ENCODE data around the gene FOXL3. TPM values are rescaled to one million over a fixed set of nuclear protein-coding genes. Genes with fewer than 3 reads are reported as not detected.

The FOXL3 gene
- polyA plus RNA-seq, 2 of the 4 experiments (the other 2 are of a cell fraction), result not detected

- Histone ChIP-seq H3K27ac (no peak overlapping the region), H3K9me3 (no peaks in the 10 kb centered on the region), H3K4me2 (no peak overlapping the region), H3K4me1 (peaks cover 4% of the 10 kb centered on the region; the same call in 1 of the 3 replicates), H3K4me3 (no peak overlapping the region)
- POLR2A ChIA-PET, result no interaction called here
- DNase-seq (ENCODE audit: low read depth in 1 of 2, low spot score in 1 of 2) (no peak), FAIRE-seq (no peak), ATAC-seq (no peak)
- CTCF ChIA-PET, result interaction anchor here (0.6 to 1.3 kb wide), 3 partner anchors 356 to 515 kb away, joined by 3 read pairs; no protein-coding TSS in a partner anchor
- TF ChIP-seq JUNB (IDR thresholded peaks at IDR 0.05) (no peak), RCOR1 (IDR thresholded peaks at IDR 0.05; ENCODE audit: low read depth, low read length) (no peak)
- WGBS (ENCODE audit: missing lambda C conversion rate), result 56% methylated on average over 8 of the region's 8 CpGs
Observed at GRCh38 chr7:324011-324410, 34.0 kb downstream of the FOXL3 start.

GRCh38 chr7:325051-325798, 35.3 kb downstream of the FOXL3 start:
- 79% methylated on average over 20 of the region's 20 CpGs for WGBS (ENCODE audit: missing lambda C conversion rate)
- Histone ChIP-seq H3K27ac (no peak overlapping the region), H3K4me1 (peaks cover 4% of the 10 kb centered on the region; the same call in 1 of the 3 replicates), H3K4me2 (no peak overlapping the region), H3K9me3 (no peaks in the 10 kb centered on the region), H3K4me3 (no peak overlapping the region)
- TF ChIP-seq MAFK (IDR thresholded peaks at IDR 0.05; ENCODE audit: partially characterized antibody) (peak; percentile 9), JUNB (IDR thresholded peaks at IDR 0.05) (no peak), EP300 (IDR thresholded peaks at IDR 0.05) (no peak)
- DNase-seq (ENCODE audit: low read depth in 1 of 2, low spot score in 1 of 2) (no peak), FAIRE-seq (no peak), ATAC-seq (no peak)
- CTCF ChIA-PET, result interaction anchor here (1.1 to 2.9 kb wide), 4 partner anchors 312 to 451 kb away, joined by 3 to 12 read pairs (median 6); no protein-coding TSS in a partner anchor
- POLR2A ChIA-PET, result no interaction called here

GRCh38 chr7:325811-326210, 35.8 kb downstream of the FOXL3 start:
- Histone ChIP-seq H3K4me1 (peaks cover 4% of the 10 kb centered on the region; the same call in 1 of the 3 replicates), H3K9me3 (no peaks in the 10 kb centered on the region), H3K27ac (no peak overlapping the region), H3K4me2 (no peak overlapping the region), H3K4me3 (no peak overlapping the region)
- DNase-seq (ENCODE audit: low read depth in 1 of 2, low spot score in 1 of 2) (no peak), FAIRE-seq (no peak), ATAC-seq (no peak)
- 64% methylated on average over 11 of the region's 11 CpGs for WGBS (ENCODE audit: missing lambda C conversion rate)
- ChIA-PET POLR2A (no interaction called here), CTCF (interaction anchor here (1.0 to 2.9 kb wide), 6 partner anchors 9 to 450 kb away, joined by 3 to 12 read pairs (median 6); partner anchors contain the start of gene PDGFA)
- TF ChIP-seq ZNF302 (CRISPR knock-in tag; IDR thresholded peaks at IDR 0.05) (no peak), RFX5 (IDR thresholded peaks at IDR 0.05) (no peak), NFE2L2 (conservative IDR thresholded peaks at IDR 0.05; ENCODE audit: low read length) (no peak), E2F6 (IDR thresholded peaks at IDR 0.05; ENCODE audit: borderline replicate concordance, low read depth) (no peak), SMC3 (IDR thresholded peaks at IDR 0.05) (no peak), BCL3 (IDR thresholded peaks at IDR 0.05) (no peak), ESRRA (IDR thresholded peaks at IDR 0.05; ENCODE audit: borderline replicate concordance, low read length) (no peak), HMGXB4 (CRISPR knock-in tag; IDR thresholded peaks at IDR 0.05; ENCODE audit: borderline replicate concordance) (no peak), CHD2 (IDR thresholded peaks at IDR 0.05; ENCODE audit: low read length, partially characterized antibody) (no peak), GATA3 (IDR thresholded peaks at IDR 0.05; ENCODE audit: borderline replicate concordance) (no peak), MYC (IDR thresholded peaks at IDR 0.05; ENCODE audit: borderline replicate concordance, low read length) (no peak), ZSCAN20 (CRISPR knock-in tag; IDR thresholded peaks at IDR 0.05) (no peak), CEBPB (IDR thresholded peaks at IDR 0.05) (no peak), PHF8 (IDR thresholded peaks at IDR 0.05; ENCODE audit: borderline replicate concordance, low read depth) (no peak), MAFK (IDR thresholded peaks at IDR 0.05; ENCODE audit: partially characterized antibody) (no peak)

All from A549 (cell line).